Measurements from ENCODE around the gene NXNL1.

The NXNL1 gene

DNA sequence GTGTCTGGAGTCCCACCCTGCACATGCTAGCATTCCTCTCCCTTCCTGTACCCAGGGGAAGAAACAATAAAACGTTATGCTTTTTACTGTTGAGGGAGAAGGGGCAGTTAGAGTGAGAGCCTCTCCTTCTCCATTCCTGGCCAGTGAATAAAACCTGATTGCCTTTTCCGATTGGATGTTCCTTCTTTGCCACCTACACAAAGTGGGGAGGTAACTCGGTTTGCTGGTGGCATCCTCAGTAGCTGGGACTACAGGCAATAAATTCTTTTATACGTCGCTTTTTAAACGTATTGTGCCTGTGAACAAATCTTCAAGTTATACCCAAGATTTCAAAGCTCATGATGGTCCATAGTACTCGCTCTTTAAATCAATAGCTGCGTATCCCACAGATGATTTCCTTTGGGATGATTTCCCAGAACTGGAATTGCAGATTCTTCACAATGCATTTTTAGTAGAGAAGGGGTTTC lies 41.5 kb downstream of the NXNL1 start:
- no peak for DNase-seq

DNA sequence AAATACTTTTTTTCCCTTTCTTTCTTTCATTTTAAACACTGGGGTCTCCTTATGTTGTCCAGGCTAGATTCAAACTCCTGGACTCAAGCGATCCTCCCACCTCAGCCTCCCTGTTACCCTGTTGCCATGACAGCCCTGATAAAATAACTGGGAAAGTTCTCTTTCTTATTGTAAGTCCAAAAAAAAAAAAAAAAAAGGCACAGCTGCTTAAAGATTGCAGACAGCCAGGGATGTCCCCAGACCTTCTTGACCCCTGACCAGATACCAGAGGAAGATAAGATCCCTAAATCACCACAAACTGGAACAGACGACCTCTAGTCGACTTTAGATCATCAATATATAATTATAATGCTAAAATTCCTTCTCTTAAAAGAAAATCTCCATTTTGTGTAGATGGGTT lies 42.0 kb downstream of the NXNL1 start:
- no peak for DNase-seq

DNA sequence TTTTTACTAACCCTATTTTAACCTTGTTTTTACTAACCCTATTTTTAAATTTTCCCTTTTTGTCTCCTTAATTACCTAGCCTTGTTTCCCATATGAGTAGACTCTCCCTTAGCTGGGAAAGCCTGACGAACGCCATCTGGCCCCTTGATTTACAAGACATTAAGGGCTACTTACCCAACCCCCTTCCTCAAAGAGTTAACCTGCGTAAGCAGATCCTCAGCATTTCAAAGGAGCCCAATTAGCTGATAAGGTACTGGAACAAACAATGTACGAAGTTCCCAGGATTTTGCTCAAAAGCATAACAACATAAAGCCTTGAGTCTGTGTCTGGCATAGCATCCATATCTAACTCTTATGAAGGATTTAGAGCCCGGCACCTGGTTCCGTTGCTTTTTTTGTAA lies 45.6 kb downstream of the NXNL1 start:
- DNase-seq: no peak

DNA sequence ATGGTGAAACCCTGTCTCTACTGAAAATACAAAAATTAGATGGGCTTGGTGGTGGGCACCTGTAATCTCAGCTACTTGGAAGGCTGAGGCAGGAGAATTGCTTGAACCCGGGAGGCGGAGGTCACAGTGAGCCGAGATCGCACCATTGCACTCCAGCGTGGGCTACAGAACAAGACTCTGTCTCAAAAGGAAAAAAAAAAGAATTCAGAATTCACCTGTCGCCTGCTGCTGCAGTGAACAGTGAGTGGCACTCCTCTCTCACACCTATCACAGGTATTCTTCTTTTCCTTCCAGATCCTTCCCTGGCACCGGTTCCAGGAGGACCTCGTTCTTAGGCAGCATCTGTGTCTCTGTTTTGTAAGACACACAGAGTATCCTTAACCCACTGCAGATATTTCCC lies 46.6 kb downstream of the NXNL1 start:
- no peak for DNase-seq

DNA sequence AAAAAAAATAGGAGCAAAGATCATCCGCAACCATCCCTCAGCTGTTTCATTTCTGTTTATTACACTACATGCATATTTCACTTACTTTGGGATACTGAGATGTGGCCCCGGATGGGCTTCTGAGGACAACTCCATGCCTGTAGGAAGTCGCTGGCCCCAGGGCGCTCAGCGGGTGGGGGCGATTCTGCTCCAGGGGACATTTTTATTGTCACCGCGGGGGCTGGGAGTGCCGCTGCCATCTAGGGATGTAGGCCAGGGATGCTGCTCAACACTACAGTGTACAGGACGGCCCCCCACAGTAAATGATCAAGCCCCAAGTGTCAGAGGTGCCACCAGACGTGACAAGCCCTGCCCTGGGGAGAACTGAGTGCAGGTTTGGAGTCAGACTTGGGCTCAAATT lies 48.9 kb downstream of the NXNL1 start:
- no peak for DNase-seq

DNA sequence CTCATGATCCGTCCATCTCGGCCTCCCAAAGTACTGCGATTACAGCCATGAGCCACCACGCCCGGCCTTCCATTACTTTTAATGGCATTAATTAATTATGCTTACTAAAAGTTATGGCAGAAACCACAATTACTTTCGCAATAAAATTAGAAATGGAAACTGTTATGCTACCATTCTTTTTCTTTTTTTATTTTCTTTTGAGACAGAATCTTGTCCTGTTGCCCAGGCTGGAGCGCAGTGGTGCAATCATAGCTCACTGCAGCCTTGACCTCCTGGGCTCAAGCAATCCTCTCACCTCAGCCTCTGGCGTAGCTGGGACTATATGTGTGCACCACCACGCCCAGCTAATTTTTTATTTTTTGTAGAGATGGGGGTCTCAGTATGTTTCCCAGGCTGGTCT lies 50.7 kb downstream of the NXNL1 start:
- DNase-seq: no peak

DNA sequence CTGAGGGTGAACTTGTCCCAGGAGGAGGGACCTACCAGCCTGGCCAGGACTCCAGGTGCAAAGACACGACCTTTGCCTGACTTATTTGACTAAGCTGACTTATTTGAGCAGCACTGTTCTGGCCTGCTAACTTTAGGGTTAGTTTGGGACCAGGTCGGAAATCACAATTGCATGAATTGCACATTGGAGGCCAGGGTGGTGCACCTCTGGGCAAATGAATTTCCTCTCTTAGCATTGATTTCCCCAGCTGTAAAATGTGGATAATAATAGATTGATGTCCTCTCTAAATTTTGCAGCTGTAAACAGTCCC lies 53.9 kb downstream of the NXNL1 start:
- no peak for DNase-seq

DNA sequence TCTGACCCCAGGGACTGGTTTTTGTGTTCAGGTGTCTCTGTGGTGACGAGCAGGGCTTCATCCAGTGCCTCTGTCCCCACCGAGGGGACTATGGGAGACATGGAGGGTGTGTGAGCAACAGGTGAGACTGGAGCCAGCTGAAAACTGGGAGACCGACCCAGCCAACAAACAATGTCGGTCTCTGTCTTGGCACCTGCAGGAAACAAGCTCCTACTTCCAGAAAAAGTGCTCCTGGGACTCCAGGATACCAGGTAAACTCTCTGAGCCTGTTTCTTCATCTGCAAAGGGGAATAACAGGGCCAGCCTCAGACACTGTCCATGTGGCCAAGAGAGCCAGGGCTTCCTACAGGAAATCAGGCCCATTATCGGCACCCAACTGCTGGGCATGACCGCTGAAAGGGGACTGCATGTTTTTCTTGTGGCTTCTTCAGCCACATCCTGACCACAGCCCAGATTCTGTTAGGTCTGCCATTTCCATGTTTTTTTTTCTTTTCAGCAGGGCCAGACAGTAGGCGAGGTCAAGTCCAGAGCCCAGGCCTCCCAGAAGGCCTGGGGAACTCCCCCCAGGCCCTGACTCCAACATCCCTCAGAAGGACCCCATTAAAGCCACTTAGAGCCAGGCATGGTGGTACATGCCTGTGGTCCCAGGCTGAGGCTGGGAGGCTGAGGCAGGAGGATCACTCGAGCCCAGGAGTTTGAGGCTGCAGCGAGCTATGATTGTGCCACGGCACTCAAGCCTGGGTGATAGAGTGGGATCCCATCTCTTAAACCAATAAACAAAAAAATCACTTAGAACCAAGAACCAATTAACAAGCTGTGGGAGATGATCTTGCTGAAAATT lies 54.5 kb downstream of the NXNL1 start:
- peak; percentile 74 for DNase-seq
